AG04450 (cell line): Measurements from ENCODE around the gene DGKI. TPM values are rescaled to one million over a fixed set of nuclear protein-coding genes. Genes with fewer than 3 reads are reported as not detected.
A peak's percentile ranks its signal among the peaks of the same experiment; 100 is the strongest.

Source experiments
- CTCF ChIA-PET: fragments of 300-600, 350-600 bp; formaldehyde crosslinking; extraction: SDS; loops from one replicate; lab custom pipeline; 2022; ENCODE audit warnings: antibody characterized with exemption, inconsistent platforms; lab: Charles Lee
- POLR2A ChIA-PET: fragments of 350-600 bp; formaldehyde crosslinking; extraction: SDS; loops from one replicate; lab custom pipeline; 2021; ENCODE audit warnings: antibody characterized with exemption, inconsistent platforms; lab: Yijun Ruan, JAX
- DNase-seq: peaks from one replicate; pipeline ENCODE4 v3.0.0-alpha.2; 2011; ENCODE audit warnings: low read depth, low spot score
- H3K27ac ChIP-seq: one replicate; pipeline ENCODE4 v1.5.1; 2012; ENCODE audit warnings: low read depth, low read length, control low read depth
- H3K27me3 ChIP-seq: one replicate; pipeline ENCODE4 v1.6.0; 2012; ENCODE audit warnings: low read length; ENCODE audit not compliant: control insufficient read depth, insufficient read depth
- H3K4me3 ChIP-seq: 2 replicates; pipeline ENCODE4 v1.5.1; 2011; ENCODE audit warnings: mild to moderate bottlenecking, low read depth, low read length, control low read depth
- H3K9me3 ChIP-seq: 2 replicates; pipeline ENCODE4 v1.5.1; 2012; ENCODE audit warnings: low read length; ENCODE audit not compliant: control insufficient read depth, insufficient read depth
- CTCF ChIP-seq: IDR thresholded peaks from 2 replicates; pipeline ENCODE4 v1.5.1; 2011; ENCODE audit warnings: low read depth, low read length, control low read depth, inconsistent platforms
- polyA plus RNA-seq: library from polyadenylated mRNA; depleted of rRNA; stranded (reverse); fragments of >200 nt; gene quantifications from 2 replicates; pipeline ENCODE4 v1.2.3, GENCODE V29; 2011

Gene DGKI
- polyA plus RNA-seq, 1 experiment: 3.1 TPM

DNA sequence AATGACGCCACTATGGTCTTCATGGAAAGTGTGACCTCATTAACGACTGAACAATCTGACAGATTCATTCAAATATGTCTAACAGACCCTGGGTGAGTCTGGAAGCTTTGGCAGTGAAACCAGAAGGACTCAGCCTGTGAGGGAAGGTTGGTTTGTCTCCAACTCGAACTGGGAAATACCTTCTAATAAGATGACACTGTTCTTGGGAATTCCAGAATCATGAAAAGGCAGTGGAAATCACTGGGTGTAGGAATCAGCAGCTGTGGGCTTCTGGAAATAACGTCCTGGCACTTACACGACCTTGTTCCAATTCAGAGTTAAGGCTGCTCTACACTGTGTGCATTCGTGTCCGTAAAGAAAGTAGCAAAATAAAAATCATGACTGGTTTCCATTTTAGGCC lies 75.1 kb downstream of the DGKI start:
- POLR2A ChIA-PET: no interaction called here
- no peak overlapping the region for H3K4me3 ChIP-seq
- H3K9me3 ChIP-seq: no peaks in the 10 kb centered on the region
- peak; percentile 38 for DNase-seq
- CTCF ChIA-PET: interaction anchor here (2.3 kb wide), 1 partner anchor 115 kb away, joined by 13 read pairs; no protein-coding TSS in a partner anchor
- peak overlapping the region; percentile 43 for H3K27ac ChIP-seq
- H3K27me3 ChIP-seq: no peaks in the 10 kb centered on the region
- TF ChIP-seq CTCF: no peak

GRCh38 chr7:137771273-137771672 lies 75.5 kb downstream of the DGKI start:
- no peak overlapping the region for H3K4me3 ChIP-seq
- no peak for DNase-seq
- H3K27ac ChIP-seq: no peak overlapping the region
- no peaks in the 10 kb centered on the region for H3K9me3 ChIP-seq
- TF ChIP-seq CTCF: no peak
- CTCF ChIA-PET: interaction anchor here (2.3 kb wide), 1 partner anchor 115 kb away, joined by 13 read pairs; no protein-coding TSS in a partner anchor
- POLR2A ChIA-PET: no interaction called here
- H3K27me3 ChIP-seq: no peaks in the 10 kb centered on the region

GRCh38 chr7:137768366-137768765 lies 78.4 kb downstream of the DGKI start:
- H3K27ac ChIP-seq: no peak overlapping the region
- H3K4me3 ChIP-seq: no peak overlapping the region
- no peak for TF ChIP-seq CTCF
- H3K9me3 ChIP-seq: no peaks in the 10 kb centered on the region
- CTCF ChIA-PET: interaction anchor here (1.4 to 2.2 kb wide), 2 partner anchors 9 to 112 kb away, joined by 3 to 12 read pairs; no protein-coding TSS in a partner anchor
- DNase-seq: no peak
- POLR2A ChIA-PET: no interaction called here
- H3K27me3 ChIP-seq: no peaks in the 10 kb centered on the region

GRCh38 chr7:137762334-137762733 lies 84.4 kb downstream of the DGKI start:
- Histone ChIP-seq H3K27ac (no peak overlapping the region), H3K27me3 (no peaks in the 10 kb centered on the region), H3K4me3 (no peak overlapping the region), H3K9me3 (no peaks in the 10 kb centered on the region)
- no peak for TF ChIP-seq CTCF
- ChIA-PET CTCF (no interaction called here), POLR2A (no interaction called here)
- DNase-seq: no peak

- POLR2A ChIA-PET: no interaction called here
- CTCF ChIA-PET: no interaction called here
- Histone ChIP-seq H3K27ac (no peak overlapping the region), H3K27me3 (no peaks in the 10 kb centered on the region), H3K4me3 (no peak overlapping the region), H3K9me3 (no peaks in the 10 kb centered on the region)
- no peak for TF ChIP-seq CTCF
- no peak for DNase-seq
These were observed 86.7 kb downstream of the DGKI start for GRCh38 chr7:137760111-137760510.
